GM23338 (cell line): ENCODE data around the gene EPGN. TPM values are rescaled to one million over a fixed set of nuclear protein-coding genes. Genes with fewer than 3 reads are reported as not detected.
A peak's percentile ranks its signal among the peaks of the same experiment; 100 is the strongest.

ENCODE experiments used
- ATAC-seq: fragments of 200-7000 bp; cut with Tn5 transposase; 3 replicates; pipeline ENCODE4 v1.9.1; 2020
- DNase-seq: peaks from one replicate; pipeline ENCODE4 v3.0.0-alpha.2; 2015; ENCODE audit warnings: low spot score
- H2AFZ ChIP-seq: fragments of 200-600 bp; sonication (generic); 2 replicates; pipeline ENCODE4 v1.8.0; 2016; ENCODE audit warnings: antibody characterized with exemption, mild to moderate bottlenecking, moderate library complexity
- H3F3A ChIP-seq: fragments of 200-600 bp; sonication (generic); replicated peaks from 2 replicates; pipeline ENCODE4 v1.8.0; 2017; ENCODE audit warnings: antibody characterized with exemption, mixed run types, low read depth
- H3K27ac ChIP-seq: fragments of 200-600 bp; sonication (generic); 2 replicates; pipeline ENCODE4 v1.6.1; 2016; ENCODE audit warnings: low read depth
- H3K27me3 ChIP-seq: fragments of 200-600 bp; sonication (generic); 2 replicates; pipeline ENCODE4 v1.8.0; 2016; ENCODE audit warnings: mild to moderate bottlenecking, mixed run types, moderate library complexity; ENCODE audit not compliant: insufficient read depth
- H3K36me3 ChIP-seq: fragments of 200-600 bp; sonication (generic); 2 replicates; pipeline ENCODE4 v1.8.0; 2016; ENCODE audit warnings: mild to moderate bottlenecking; ENCODE audit not compliant: insufficient read depth
- H3K4me1 ChIP-seq: fragments of 200-600 bp; sonication (generic); 2 replicates; pipeline ENCODE4 v1.8.0; 2016; ENCODE audit warnings: mild to moderate bottlenecking, moderate library complexity; ENCODE audit not compliant: insufficient read depth
- H3K4me2 ChIP-seq: fragments of 200-600 bp; sonication (generic); 2 replicates; pipeline ENCODE4 v1.7.1; 2017; ENCODE audit warnings: mixed run types
- H3K4me3 ChIP-seq: fragments of 200-600 bp; sonication (generic); 2 replicates; pipeline ENCODE4 v1.6.1; 2016; ENCODE audit warnings: mixed run types
- H3K79me2 ChIP-seq: fragments of 200-600 bp; sonication (generic); replicated peaks from 2 replicates; pipeline ENCODE4 v1.8.0; 2017; ENCODE audit warnings: mild to moderate bottlenecking; ENCODE audit not compliant: insufficient read depth
- H3K9me2 ChIP-seq: fragments of 200-600 bp; sonication (generic); 2 replicates; pipeline ENCODE4 v1.8.0; 2017; ENCODE audit not compliant: insufficient read depth
- H4K20me1 ChIP-seq: fragments of 200-600 bp; sonication (generic); replicated peaks from 2 replicates; pipeline ENCODE4 v1.8.0; 2017; ENCODE audit warnings: mild to moderate bottlenecking; ENCODE audit not compliant: insufficient read depth
- H3K27ac Mint-ChIP-seq: 2 replicates; pipeline ENCODE4 v1.8.0; 2020; ENCODE audit warnings: inconsistent platforms, mild to moderate bottlenecking, moderate library complexity, mixed read lengths
- H3K27me3 Mint-ChIP-seq: 3 replicates; pipeline ENCODE4 v1.8.0; 2022; ENCODE audit warnings: low read depth, mild to moderate bottlenecking, moderate library complexity, mixed read lengths, inconsistent platforms; ENCODE audit not compliant: insufficient read depth, poor library complexity
- H3K36me3 Mint-ChIP-seq: 3 replicates; pipeline ENCODE4 v1.8.0; 2021; ENCODE audit warnings: low read depth, mild to moderate bottlenecking, inconsistent platforms, moderate library complexity, mixed read lengths
- H3K4me1 Mint-ChIP-seq: 3 replicates; pipeline ENCODE4 v1.8.0; 2020; ENCODE audit warnings: mild to moderate bottlenecking, inconsistent platforms, mixed read lengths
- H3K4me3 Mint-ChIP-seq: 3 replicates; pipeline ENCODE4 v1.8.0; 2021; ENCODE audit warnings: moderate library complexity, mild to moderate bottlenecking, inconsistent platforms, mixed read lengths
- H3K9me3 Mint-ChIP-seq: 3 replicates; pipeline ENCODE4 v1.8.0; 2020; ENCODE audit warnings: moderate library complexity, mild to moderate bottlenecking, inconsistent platforms, mixed read lengths
- EZH2 ChIP-seq: fragments of 200-600 bp; sonication (generic); IDR thresholded peaks from one replicate; pipeline ENCODE4 v1.8.0; 2017; ENCODE audit warnings: antibody characterized with exemption, mild to moderate bottlenecking, low read depth; ENCODE audit not compliant: unreplicated experiment
- NANOG ChIP-seq: IDR thresholded peaks from 2 replicates; pipeline ENCODE4 v1.6.1; 2016; ENCODE audit warnings: antibody characterized with exemption, borderline replicate concordance
- STAT1 ChIP-seq: IDR thresholded peaks from one replicate; pipeline ENCODE4 v1.6.1; 2016; ENCODE audit warnings: antibody characterized with exemption; ENCODE audit not compliant: unreplicated experiment
- ZNF114 ChIP-seq: fragments of 250-450 bp; sonication (Bioruptor Pico); IDR thresholded peaks from 2 replicates; pipeline ENCODE4 v1.5.0; 2020; ENCODE audit warnings: mild to moderate bottlenecking, moderate library complexity
- ZNF331 ChIP-seq: fragments of 250-450 bp; sonication (Bioruptor Pico); IDR thresholded peaks from 2 replicates; pipeline ENCODE4 v1.5.0; 2020; ENCODE audit warnings: low read depth, mild to moderate bottlenecking, moderate library complexity
- ZNF462 ChIP-seq: fragments of 250-450 bp; sonication (Bioruptor Pico); IDR thresholded peaks from 2 replicates; pipeline ENCODE4 v1.5.0; 2020; ENCODE audit warnings: mild to moderate bottlenecking, moderate library complexity
- polyA plus RNA-seq: library from polyadenylated mRNA; unstranded; fragments of >200 nt; fragmentation: Nextera tagmentation; extraction: Ambion mirVana; gene quantifications from 2 replicates; pipeline ENCODE4 v1.2.1, GENCODE V29; 2016
- total RNA-seq: library from RNA; depleted of rRNA; stranded (reverse); fragments of >200 nt; shearing (Covaris generic); gene quantifications from 2 replicates; pipeline ENCODE4 v1.2.3, GENCODE V29; 2014
- TF ChIP-seq, protein P1 (sequence below): IDR thresholded peaks from 2 replicates; pipeline ENCODE4 v1.6.1; 2016; ENCODE audit warnings: antibody characterized with exemption
- TF ChIP-seq, protein P2 (sequence below): IDR thresholded peaks from one replicate; pipeline ENCODE4 v1.6.1; 2018; ENCODE audit warnings: antibody characterized with exemption; ENCODE audit not compliant: unreplicated experiment
- TF ChIP-seq, protein P3 (sequence below), 2 experiments: fragments of 200-600 bp in 1 of 2; sonication (generic) in 1 of 2; conservative IDR thresholded peaks; 2 replicates each; pipeline versions ENCODE4 v1.5.1 to v1.6.1; 2016 to 2017; ENCODE audit warnings: antibody characterized with exemption in 2 of 2, low read depth in 2 of 2, mild to moderate bottlenecking in 2 of 2, moderate library complexity in 1 of 2

The EPGN gene
- total and polyA plus RNA-seq, 2 experiments from 2014 or later = not detected

DNA sequence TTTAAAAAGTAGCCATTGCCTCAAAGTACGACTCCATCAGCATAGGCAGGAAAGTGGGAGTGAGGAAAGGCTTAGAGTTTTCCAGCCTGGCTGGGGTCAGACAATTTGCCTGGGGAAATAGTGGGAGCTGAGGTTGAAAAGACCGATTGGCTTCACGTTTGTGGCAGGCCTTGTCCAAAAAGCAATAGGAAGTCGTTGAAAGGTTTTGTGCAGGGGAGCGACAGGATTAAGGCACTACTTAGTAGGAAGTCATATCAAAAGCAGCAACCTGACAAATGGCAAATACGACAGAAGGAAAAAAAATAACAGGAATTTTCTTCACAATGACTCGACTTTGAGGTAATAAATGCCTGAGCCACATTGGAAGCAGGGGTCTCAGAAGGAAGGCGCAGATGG, 56.0 kb downstream of the EPGN start (continued):
- TF ChIP-seq ZNF462 = no peak
- TF ChIP-seq, protein P1, sequence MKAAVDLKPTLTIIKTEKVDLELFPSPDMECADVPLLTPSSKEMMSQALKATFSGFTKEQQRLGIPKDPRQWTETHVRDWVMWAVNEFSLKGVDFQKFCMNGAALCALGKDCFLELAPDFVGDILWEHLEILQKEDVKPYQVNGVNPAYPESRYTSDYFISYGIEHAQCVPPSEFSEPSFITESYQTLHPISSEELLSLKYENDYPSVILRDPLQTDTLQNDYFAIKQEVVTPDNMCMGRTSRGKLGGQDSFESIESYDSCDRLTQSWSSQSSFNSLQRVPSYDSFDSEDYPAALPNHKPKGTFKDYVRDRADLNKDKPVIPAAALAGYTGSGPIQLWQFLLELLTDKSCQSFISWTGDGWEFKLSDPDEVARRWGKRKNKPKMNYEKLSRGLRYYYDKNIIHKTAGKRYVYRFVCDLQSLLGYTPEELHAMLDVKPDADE = no peak

GRCh38 chr4:74364652-74365491, 56.6 kb downstream of the EPGN start, which contains the start of gene EREG:
EREG (plus strand) TSS chr4:74365145; CDS start chr4:74365309, 164 bp downstream.
- no peak within 1 kb of the TSS for H3K27ac ChIP-seq
- H3K4me2 ChIP-seq = peak within 1 kb of the TSS; percentile 89
- no peaks in the 10 kb centered on the region for H3K9me2 ChIP-seq
- Mint-ChIP-seq H3K36me3 (no peaks in the 10 kb centered on the region), H3K27me3 (peaks cover 15% of the 10 kb centered on the region), H3K4me1 (peaks cover 9% of the 10 kb centered on the region; the same call in 2 of the 3 replicates), H3K27ac (no peak within 1 kb of the TSS), H3K4me3 (peak within 1 kb of the TSS; percentile 81), H3K9me3 (no peaks in the 10 kb centered on the region)
- no peaks in the 10 kb centered on the region for H3F3A ChIP-seq
- H3K27me3 ChIP-seq = peaks cover 28% of the 10 kb centered on the region
- H3K79me2 ChIP-seq = no peaks in the 10 kb centered on the region
- peak within 1 kb of the TSS; percentile 97; the same call in 1 of the 2 replicates for H2AFZ ChIP-seq
- DNase-seq = peak; percentile 94
- H4K20me1 ChIP-seq = no peaks in the 10 kb centered on the region
- peak within 1 kb of the TSS; percentile 83 for H3K4me3 ChIP-seq
- peak; percentile 98 for ATAC-seq
- H3K4me1 ChIP-seq = peaks cover 7% of the 10 kb centered on the region
- no peaks in the 10 kb centered on the region for H3K36me3 ChIP-seq
- TF ChIP-seq ZNF114 (CRISPR knock-in tag) (no peak), NANOG (no peak), STAT1 (no peak), EZH2 (no peak), ZNF331 (CRISPR knock-in tag) (no peak)
- TF ChIP-seq, protein P2, sequence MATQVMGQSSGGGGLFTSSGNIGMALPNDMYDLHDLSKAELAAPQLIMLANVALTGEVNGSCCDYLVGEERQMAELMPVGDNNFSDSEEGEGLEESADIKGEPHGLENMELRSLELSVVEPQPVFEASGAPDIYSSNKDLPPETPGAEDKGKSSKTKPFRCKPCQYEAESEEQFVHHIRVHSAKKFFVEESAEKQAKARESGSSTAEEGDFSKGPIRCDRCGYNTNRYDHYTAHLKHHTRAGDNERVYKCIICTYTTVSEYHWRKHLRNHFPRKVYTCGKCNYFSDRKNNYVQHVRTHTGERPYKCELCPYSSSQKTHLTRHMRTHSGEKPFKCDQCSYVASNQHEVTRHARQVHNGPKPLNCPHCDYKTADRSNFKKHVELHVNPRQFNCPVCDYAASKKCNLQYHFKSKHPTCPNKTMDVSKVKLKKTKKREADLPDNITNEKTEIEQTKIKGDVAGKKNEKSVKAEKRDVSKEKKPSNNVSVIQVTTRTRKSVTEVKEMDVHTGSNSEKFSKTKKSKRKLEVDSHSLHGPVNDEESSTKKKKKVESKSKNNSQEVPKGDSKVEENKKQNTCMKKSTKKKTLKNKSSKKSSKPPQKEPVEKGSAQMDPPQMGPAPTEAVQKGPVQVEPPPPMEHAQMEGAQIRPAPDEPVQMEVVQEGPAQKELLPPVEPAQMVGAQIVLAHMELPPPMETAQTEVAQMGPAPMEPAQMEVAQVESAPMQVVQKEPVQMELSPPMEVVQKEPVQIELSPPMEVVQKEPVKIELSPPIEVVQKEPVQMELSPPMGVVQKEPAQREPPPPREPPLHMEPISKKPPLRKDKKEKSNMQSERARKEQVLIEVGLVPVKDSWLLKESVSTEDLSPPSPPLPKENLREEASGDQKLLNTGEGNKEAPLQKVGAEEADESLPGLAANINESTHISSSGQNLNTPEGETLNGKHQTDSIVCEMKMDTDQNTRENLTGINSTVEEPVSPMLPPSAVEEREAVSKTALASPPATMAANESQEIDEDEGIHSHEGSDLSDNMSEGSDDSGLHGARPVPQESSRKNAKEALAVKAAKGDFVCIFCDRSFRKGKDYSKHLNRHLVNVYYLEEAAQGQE = no peak
- TF ChIP-seq, protein P1 = no peak; the same call in 1 of the 2 replicates
- TF ChIP-seq, protein P3, sequence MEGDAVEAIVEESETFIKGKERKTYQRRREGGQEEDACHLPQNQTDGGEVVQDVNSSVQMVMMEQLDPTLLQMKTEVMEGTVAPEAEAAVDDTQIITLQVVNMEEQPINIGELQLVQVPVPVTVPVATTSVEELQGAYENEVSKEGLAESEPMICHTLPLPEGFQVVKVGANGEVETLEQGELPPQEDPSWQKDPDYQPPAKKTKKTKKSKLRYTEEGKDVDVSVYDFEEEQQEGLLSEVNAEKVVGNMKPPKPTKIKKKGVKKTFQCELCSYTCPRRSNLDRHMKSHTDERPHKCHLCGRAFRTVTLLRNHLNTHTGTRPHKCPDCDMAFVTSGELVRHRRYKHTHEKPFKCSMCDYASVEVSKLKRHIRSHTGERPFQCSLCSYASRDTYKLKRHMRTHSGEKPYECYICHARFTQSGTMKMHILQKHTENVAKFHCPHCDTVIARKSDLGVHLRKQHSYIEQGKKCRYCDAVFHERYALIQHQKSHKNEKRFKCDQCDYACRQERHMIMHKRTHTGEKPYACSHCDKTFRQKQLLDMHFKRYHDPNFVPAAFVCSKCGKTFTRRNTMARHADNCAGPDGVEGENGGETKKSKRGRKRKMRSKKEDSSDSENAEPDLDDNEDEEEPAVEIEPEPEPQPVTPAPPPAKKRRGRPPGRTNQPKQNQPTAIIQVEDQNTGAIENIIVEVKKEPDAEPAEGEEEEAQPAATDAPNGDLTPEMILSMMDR (conservative IDR thresholded peaks at IDR 0.05; ENCODE audit: low read depth in 2 of 2) = no peak
